Stimulated activated CD8-positive, alpha-beta memory T cell treated with anti-CD3 and anti-CD28 coated beads, Interleukin-7, amount 100 ng/mL, for 4 hours (primary cell): Measurements from ENCODE around the gene KCND3.

ENCODE experiments used
- DNase-seq, 2 donors: peaks; one replicate each; pipeline ENCODE4 v3.0.0-alpha.2; 2020; ENCODE audit warnings: low read depth in 2 of 2

The KCND3 gene

GRCh38 chr1:111920221-111921024 is 69.0 kb downstream of the KCND3 start:
- no peak for DNase-seq

GRCh38 chr1:111911776-111912515 is 77.5 kb downstream of the KCND3 start:
- no peak for DNase-seq

DNA sequence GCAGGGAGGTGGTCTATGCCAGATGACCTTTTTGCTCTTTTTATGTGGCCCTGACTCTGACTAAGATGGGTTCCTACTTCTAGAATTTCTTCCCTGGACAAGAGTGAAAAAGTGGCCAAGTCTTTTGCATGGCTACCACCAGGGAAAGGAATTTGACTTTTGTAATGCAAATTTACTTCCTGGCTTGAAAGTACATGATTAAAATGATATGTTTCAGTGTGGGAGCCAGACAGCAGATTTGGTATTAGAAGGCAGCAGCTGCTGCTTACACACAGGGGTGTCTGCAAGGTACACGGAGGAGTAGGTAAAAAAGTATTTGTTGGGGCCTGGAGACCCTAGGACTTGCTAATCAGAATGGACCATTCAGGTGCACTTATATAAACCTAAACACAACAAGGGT is 78.4 kb downstream of the KCND3 start:
- no peak for DNase-seq

GRCh38 chr1:111909030-111909429 is 80.4 kb downstream of the KCND3 start:
- DNase-seq = no peak

DNA sequence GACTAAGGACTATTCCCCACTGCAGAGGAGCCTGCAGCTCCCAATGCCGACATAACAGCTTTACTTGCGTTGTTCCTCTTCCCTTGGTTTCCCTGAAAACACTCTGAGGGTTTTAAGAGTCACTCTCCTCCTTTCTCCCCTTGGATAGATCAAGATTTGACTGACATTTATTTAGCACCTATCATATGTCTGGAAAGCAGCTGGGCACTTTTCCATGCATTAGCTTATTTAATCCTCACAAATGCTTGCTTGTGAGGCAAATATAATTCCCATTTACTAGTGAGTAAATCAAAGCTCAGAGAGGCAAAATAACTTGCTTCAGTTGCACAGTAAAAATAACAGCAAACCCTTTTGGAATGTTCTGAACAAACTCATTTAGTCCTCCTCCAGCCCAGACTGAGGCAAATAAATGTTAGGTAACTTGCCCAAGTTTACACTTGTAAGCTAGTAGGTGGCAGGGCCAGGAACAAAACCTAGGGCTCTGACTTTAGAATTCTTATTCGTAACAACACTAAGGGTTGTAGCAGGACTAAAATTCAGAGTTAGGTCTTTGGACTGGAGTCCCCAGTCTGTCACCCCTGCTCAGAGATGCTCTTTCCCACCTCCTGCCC is 81.4 kb downstream of the KCND3 start:
- DNase-seq = no peak

- no peak for DNase-seq
These were observed 82.1 kb downstream of the KCND3 start for GRCh38 chr1:111907321-111907720.

GRCh38 chr1:111906816-111907215 is 82.7 kb downstream of the KCND3 start:
- DNase-seq = no peak

DNA sequence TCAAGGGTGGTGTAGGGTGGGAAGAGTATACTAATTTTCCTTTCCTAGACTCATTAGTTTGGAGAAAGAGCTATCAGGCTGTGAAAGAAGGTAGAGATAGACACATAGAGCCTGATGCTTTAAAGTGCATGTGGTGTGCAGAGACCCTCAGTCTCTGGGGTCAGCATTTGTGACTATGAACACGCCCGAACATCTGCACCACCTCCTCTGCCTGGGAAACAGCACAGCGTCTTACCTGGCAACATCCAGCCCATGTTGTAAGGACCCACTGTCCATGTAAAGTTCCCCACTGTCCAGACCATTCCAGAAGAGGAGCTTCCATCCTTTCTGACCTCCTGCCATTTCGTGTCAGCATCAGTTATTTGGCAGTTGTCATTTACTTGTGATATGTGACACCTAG is 83.4 kb downstream of the KCND3 start:
- no peak for DNase-seq

GRCh38 chr1:111904478-111905218 is 84.8 kb downstream of the KCND3 start:
- no peak for DNase-seq

DNA sequence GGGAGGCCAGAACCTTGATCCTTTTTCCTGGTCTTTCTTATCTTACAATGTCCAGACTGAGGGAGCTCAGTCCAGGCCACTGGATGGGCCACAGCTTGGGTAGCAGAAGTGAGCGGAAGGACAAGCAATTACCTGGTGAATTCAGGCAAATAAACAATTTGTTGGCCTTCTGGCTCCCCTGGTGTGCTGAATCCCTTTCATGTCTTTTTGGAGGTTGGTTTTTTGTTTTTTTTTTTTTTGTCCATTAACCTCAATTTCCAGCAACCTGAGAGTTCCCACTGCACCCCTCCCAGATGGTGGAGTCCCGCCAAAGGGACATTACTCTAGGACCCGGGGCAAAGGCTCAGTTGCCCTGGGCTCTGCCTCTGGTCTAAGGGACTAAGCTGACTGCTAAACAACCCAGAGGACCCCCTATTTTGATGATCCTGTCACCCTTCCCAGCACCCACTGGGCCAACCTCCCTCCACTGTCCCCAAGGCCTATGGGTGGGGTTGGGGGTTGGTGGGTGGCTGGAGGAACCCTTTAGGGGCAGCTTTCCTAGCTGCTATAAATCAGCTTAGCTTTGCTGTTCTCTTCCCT is 85.5 kb downstream of the KCND3 start:
- DNase-seq = no peak

- DNase-seq = no peak
These were observed 86.2 kb downstream of the KCND3 start for GRCh38 chr1:111903148-111903870.

DNA sequence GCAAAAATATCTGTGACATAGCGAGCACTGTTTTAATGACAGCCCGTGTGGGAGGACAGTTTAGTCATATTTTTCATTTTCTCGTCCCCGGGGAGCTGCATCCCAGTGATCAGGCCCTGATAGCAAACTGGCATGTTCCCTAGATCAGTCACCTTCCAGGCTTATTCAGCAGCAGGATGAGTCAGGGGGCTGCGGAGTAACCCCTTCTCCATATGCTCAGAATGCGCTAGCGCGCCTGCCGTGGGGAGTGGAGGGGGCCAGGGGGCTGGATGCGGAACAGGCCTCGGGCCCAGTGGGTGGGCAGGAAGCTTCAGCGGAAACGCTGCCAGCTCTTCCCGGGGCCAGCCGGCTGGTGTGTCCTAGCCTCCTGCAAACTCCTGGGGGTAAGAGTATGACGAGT is 94.0 kb downstream of the KCND3 start:
- no peak for DNase-seq

GRCh38 chr1:111895017-111895416 is 94.5 kb downstream of the KCND3 start:
- no peak for DNase-seq

- no peak for DNase-seq
These were observed 95.0 kb downstream of the KCND3 start for GRCh38 chr1:111894497-111894896.

DNA sequence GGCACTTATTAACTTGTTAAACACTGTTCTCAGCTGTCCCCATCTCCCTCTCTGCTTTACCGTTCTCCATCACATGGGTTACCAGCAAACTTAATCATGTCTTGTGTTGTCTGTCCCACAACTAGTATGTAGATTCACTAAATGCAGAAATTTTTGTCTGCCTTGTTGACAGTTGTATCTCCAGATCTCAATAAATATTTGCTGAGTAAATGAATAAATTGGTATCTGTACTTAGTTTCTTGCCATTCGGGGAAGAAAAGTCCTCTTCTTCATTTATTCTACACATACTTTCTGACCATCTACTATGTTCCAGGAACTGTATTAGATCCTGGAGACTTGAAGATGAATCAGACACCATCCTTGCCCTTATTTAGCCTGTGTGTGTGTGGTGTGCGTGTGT is 97.9 kb downstream of the KCND3 start:
- DNase-seq = no peak

- DNase-seq = no peak
These were observed 100.6 kb downstream of the KCND3 start for GRCh38 chr1:111888740-111889376.

DNA sequence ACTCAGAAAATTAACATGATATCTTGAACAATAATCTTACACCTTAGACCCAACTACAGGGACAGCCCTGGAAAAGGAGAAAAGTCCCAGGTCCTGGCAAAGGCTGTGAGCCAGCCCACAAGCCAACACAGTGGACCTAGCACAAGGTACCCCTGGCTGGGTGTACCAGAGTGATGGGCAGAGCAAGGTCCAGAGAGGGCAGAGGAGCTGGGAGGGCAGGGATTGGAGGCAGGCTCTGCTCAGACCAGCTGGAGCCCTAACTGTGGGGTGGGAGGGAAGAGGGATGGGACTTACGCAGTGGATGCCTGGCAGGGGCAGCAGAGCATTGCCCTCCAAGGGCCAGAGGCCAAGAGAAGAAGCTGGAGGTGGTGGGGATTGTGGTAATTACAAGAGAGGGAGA is 101.6 kb downstream of the KCND3 start:
- no peak for DNase-seq

GRCh38 chr1:111887385-111887784 is 102.1 kb downstream of the KCND3 start:
- no peak for DNase-seq

DNA sequence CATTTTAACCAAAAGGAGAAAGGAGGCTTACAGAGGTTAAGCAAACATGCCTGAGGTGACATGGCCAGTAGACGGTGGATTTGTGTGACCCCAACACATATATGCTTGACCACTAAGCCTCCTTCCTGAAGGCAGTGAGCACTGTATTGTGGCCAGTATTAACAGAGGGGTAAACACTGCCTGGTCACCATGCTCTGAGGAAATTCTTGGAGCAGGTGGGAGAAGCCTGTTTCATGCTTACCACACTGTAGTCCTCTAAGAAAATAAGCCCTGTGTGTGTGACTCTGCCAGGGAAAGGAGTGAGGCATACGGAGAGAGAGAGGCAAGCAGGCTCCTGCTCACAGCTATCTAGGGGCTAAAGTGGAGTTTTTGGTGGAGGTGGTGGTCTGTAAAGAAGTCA is 102.7 kb downstream of the KCND3 start:
- no peak for DNase-seq

GRCh38 chr1:111884772-111885443 is 104.6 kb downstream of the KCND3 start:
- no peak for DNase-seq
